Liver (tissue), 9 donors: ENCODE results near the gene ZNF280A. TPM values are rescaled to one million over a fixed set of nuclear protein-coding genes. Genes with fewer than 3 reads are reported as not detected.

ENCODE experiments used
- DNase-seq: peaks from one replicate; pipeline ENCODE4 v3.0.0-alpha.2; 2017; ENCODE audit warnings: low spot score
- H3K27ac ChIP-seq, 2 donors: one replicate each; pipeline ENCODE4 v1.7.0; 2013; ENCODE audit warnings: inconsistent platforms in 2 of 2, low read length in 2 of 2, control low read depth in 1 of 2, low read depth in 1 of 2, mild to moderate bottlenecking in 1 of 2
- H3K27me3 ChIP-seq, 4 donors: one replicate each; pipeline versions ENCODE4 v1.6.1 to v1.7.0; 2013; ENCODE audit warnings: low read length in 3 of 4, inconsistent platforms in 1 of 4, mild to moderate bottlenecking in 1 of 4, moderate library complexity in 1 of 4; ENCODE audit not compliant: control insufficient read depth in 4 of 4, insufficient read depth in 4 of 4
- H3K36me3 ChIP-seq, 4 donors: one replicate each; pipeline versions ENCODE4 v1.6.1 to v1.7.0; 2013; ENCODE audit warnings: low read length in 3 of 4, mild to moderate bottlenecking in 3 of 4, low read depth in 1 of 4, moderate library complexity in 1 of 4; ENCODE audit not compliant: control insufficient read depth in 4 of 4, insufficient read depth in 3 of 4
- H3K4me1 ChIP-seq, 4 donors: one replicate each; pipeline versions ENCODE4 v1.6.1 to v1.7.0; 2013; ENCODE audit warnings: low read length in 3 of 4, mild to moderate bottlenecking in 3 of 4, moderate library complexity in 1 of 4; ENCODE audit not compliant: control insufficient read depth in 4 of 4, insufficient read depth in 4 of 4
- H3K4me3 ChIP-seq, 3 donors: one replicate each; pipeline versions ENCODE4 v1.6.1 to v1.7.0; 2013; ENCODE audit warnings: low read length in 3 of 3, control low read depth in 1 of 3, low read depth in 1 of 3, mild to moderate bottlenecking in 1 of 3
- H3K9ac ChIP-seq, 2 donors: one replicate each; pipeline ENCODE4 v1.7.0; 2013; ENCODE audit warnings: low read length in 2 of 2, mild to moderate bottlenecking in 2 of 2, moderate library complexity in 2 of 2, control low read depth in 1 of 2, low read depth in 1 of 2
- H3K9me3 ChIP-seq, 4 donors: one replicate each; pipeline versions ENCODE4 v1.6.1 to v1.7.0; 2013; ENCODE audit warnings: low read length in 3 of 4; ENCODE audit not compliant: control insufficient read depth in 4 of 4
- EGR1 ChIP-seq, 2 donors: IDR thresholded peaks; 2 replicates each; pipeline ENCODE4 v1.6.1; 2016 to 2018; ENCODE audit warnings: antibody characterized with exemption in 2 of 2, low read depth in 2 of 2
- FOXA1 ChIP-seq: IDR thresholded peaks from 2 replicates; pipeline ENCODE4 v1.6.1; 2016; ENCODE audit warnings: antibody characterized with exemption
- FOXA2 ChIP-seq: IDR thresholded peaks from 2 replicates; pipeline ENCODE4 v1.6.1; 2016; ENCODE audit warnings: antibody characterized with exemption
- GABPA ChIP-seq, 2 donors: IDR thresholded peaks in 1 of 2; conservative IDR thresholded peaks in 1 of 2; 2 replicates each; pipeline ENCODE4 v1.6.1; 2016; ENCODE audit warnings: antibody characterized with exemption in 2 of 2, mild to moderate bottlenecking in 1 of 2, moderate library complexity in 1 of 2
- HNF4A ChIP-seq, 2 donors: conservative IDR thresholded peaks; 2 replicates each; pipeline ENCODE4 v1.6.1; 2016; ENCODE audit warnings: antibody characterized with exemption in 2 of 2, mild to moderate bottlenecking in 2 of 2
- HNF4G ChIP-seq: IDR thresholded peaks from 2 replicates; pipeline ENCODE4 v1.6.1; 2016; ENCODE audit warnings: antibody characterized with exemption
- JUND ChIP-seq, 2 donors: IDR thresholded peaks; 2 replicates each; pipeline ENCODE4 v1.6.1; 2016; ENCODE audit warnings: antibody characterized with exemption in 2 of 2
- NR2F2 ChIP-seq: IDR thresholded peaks from 2 replicates; pipeline ENCODE4 v1.6.1; 2016; ENCODE audit warnings: antibody characterized with exemption
- RAD21 ChIP-seq, 2 donors: IDR thresholded peaks; 2 replicates each; pipeline ENCODE4 v1.6.1; 2016; ENCODE audit warnings: antibody characterized with exemption in 2 of 2, mild to moderate bottlenecking in 2 of 2
- RXRA ChIP-seq, 2 donors: IDR thresholded peaks; 2 replicates each; pipeline ENCODE4 v1.6.1; 2017 to 2018; ENCODE audit warnings: antibody characterized with exemption in 2 of 2, mild to moderate bottlenecking in 1 of 2
- SP1 ChIP-seq: IDR thresholded peaks from 2 replicates; pipeline ENCODE4 v1.6.1; 2018; ENCODE audit warnings: antibody characterized with exemption, mild to moderate bottlenecking
- TAF1 ChIP-seq: conservative IDR thresholded peaks from 2 replicates; pipeline ENCODE4 v1.6.1; 2016; ENCODE audit warnings: antibody characterized with exemption, mild to moderate bottlenecking
- YY1 ChIP-seq: IDR thresholded peaks from 2 replicates; pipeline ENCODE4 v1.6.1; 2016; ENCODE audit warnings: antibody characterized with exemption, mild to moderate bottlenecking
- WGBS: extraction: QIAGEN DNeasy Blood & Tissue Kit; methylation state at CpG from one replicate; pipeline ENCODE4 v1.1.7; 2013; 5-methylcytosine and 5-hydroxymethylcytosine counted together
- polyA plus RNA-seq, 2 donors: library from polyadenylated mRNA; stranded (reverse) in 1 of 2; unstranded in 1 of 2; fragments of 200-250 nt in 1 of 2; fragments of >200 nt in 1 of 2; fragmentation: Nextera tagmentation in 1 of 2; extraction: Ambion mirVana in 1 of 2; gene quantifications; one replicate each; pipeline versions ENCODE4 v1.2.1 to v1.2.3, GENCODE V29; 2013 to 2015
- total RNA-seq, 2 donors: library from RNA; depleted of rRNA; stranded (reverse); fragments of >200 nt; gene quantifications; one replicate each; pipeline ENCODE4 v1.2.3, GENCODE V29; 2014
- TF ChIP-seq, protein P1 (sequence below): IDR thresholded peaks from 2 replicates; pipeline ENCODE4 v1.6.1; 2016; ENCODE audit warnings: antibody characterized with exemption
- TF ChIP-seq, protein P2 (sequence below): fragments of 150-350 bp; IDR thresholded peaks from 2 replicates; pipeline ENCODE4 v1.5.1; 2017; ENCODE audit warnings: improper control_type of control experiment, low read depth, low read length; ENCODE audit not compliant: missing input control
- TF ChIP-seq, protein P3 (sequence below): IDR thresholded peaks from 2 replicates; pipeline ENCODE4 v1.6.1; 2016; ENCODE audit warnings: antibody characterized with exemption
- TF ChIP-seq, protein P4 (sequence below): IDR thresholded peaks from 2 replicates; pipeline ENCODE4 v1.6.1; 2016; ENCODE audit warnings: antibody characterized with exemption, mild to moderate bottlenecking
- donor health status: healthy.
- donor health status: healthy.
- donor health status: healthy.
- donor health status: healthy.
- donor health status: healthy.

ZNF280A gene
- total and polyA plus RNA-seq, 4 donors: not detected

DNA sequence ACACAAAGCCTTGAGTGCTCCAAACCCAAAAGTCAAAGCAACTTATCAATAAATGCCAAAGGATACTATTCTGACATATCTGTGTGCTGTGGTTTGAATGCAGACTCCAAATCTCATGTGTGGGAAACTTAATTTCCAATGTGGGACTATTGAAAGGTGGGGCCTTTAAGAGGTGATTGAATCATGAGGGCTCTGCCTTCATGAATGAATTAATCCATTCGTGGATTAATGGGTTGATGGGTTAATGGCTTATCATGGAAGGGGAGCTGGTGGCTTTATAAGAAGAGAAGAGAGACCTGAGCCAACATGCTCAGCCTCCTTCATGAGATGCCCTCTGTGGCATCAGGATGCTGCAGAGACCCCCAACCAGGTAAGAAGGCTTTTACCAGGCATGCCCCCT, 16.8 kb upstream of the ZNF280A start:
- Histone ChIP-seq H3K4me3 (no peak overlapping the region), H3K27me3 (peaks cover 0 to 2% (median 0%) of the 10 kb centered on the region in 4 donors), H3K36me3 (no peaks in the 10 kb centered on the region), H3K9me3 (no peaks in the 10 kb centered on the region), H3K4me1 (no peaks in the 10 kb centered on the region), H3K9ac (no peak overlapping the region), H3K27ac (no peak overlapping the region)
- no peak for DNase-seq
- WGBS: 40% methylated on average over 1 of the region's 1 CpG
- TF ChIP-seq EGR1 (IDR thresholded peaks at IDR 0.05; ENCODE audit: low read depth in 2 of 2) (no peak), FOXA2 (no peak), RXRA (IDR thresholded peaks at IDR 0.05) (no peak), HNF4A (conservative IDR thresholded peaks at IDR 0.05) (no peak), FOXA1 (no peak), NR2F2 (no peak), TAF1 (no peak), JUND (IDR thresholded peaks at IDR 0.05) (no peak), RAD21 (IDR thresholded peaks at IDR 0.05) (no peak), GABPA (IDR thresholded peaks at IDR 0.05 in 1 of 2, conservative IDR thresholded peaks at IDR 0.05 in 1 of 2) (no peak), HNF4G (no peak)
- TF ChIP-seq, protein P1, sequence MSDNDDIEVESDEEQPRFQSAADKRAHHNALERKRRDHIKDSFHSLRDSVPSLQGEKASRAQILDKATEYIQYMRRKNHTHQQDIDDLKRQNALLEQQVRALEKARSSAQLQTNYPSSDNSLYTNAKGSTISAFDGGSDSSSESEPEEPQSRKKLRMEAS: no peak
- TF ChIP-seq, protein P2, sequence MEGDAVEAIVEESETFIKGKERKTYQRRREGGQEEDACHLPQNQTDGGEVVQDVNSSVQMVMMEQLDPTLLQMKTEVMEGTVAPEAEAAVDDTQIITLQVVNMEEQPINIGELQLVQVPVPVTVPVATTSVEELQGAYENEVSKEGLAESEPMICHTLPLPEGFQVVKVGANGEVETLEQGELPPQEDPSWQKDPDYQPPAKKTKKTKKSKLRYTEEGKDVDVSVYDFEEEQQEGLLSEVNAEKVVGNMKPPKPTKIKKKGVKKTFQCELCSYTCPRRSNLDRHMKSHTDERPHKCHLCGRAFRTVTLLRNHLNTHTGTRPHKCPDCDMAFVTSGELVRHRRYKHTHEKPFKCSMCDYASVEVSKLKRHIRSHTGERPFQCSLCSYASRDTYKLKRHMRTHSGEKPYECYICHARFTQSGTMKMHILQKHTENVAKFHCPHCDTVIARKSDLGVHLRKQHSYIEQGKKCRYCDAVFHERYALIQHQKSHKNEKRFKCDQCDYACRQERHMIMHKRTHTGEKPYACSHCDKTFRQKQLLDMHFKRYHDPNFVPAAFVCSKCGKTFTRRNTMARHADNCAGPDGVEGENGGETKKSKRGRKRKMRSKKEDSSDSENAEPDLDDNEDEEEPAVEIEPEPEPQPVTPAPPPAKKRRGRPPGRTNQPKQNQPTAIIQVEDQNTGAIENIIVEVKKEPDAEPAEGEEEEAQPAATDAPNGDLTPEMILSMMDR: no peak
- TF ChIP-seq, protein P3, sequence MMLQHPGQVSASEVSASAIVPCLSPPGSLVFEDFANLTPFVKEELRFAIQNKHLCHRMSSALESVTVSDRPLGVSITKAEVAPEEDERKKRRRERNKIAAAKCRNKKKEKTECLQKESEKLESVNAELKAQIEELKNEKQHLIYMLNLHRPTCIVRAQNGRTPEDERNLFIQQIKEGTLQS: no peak
- TF ChIP-seq, protein P4, sequence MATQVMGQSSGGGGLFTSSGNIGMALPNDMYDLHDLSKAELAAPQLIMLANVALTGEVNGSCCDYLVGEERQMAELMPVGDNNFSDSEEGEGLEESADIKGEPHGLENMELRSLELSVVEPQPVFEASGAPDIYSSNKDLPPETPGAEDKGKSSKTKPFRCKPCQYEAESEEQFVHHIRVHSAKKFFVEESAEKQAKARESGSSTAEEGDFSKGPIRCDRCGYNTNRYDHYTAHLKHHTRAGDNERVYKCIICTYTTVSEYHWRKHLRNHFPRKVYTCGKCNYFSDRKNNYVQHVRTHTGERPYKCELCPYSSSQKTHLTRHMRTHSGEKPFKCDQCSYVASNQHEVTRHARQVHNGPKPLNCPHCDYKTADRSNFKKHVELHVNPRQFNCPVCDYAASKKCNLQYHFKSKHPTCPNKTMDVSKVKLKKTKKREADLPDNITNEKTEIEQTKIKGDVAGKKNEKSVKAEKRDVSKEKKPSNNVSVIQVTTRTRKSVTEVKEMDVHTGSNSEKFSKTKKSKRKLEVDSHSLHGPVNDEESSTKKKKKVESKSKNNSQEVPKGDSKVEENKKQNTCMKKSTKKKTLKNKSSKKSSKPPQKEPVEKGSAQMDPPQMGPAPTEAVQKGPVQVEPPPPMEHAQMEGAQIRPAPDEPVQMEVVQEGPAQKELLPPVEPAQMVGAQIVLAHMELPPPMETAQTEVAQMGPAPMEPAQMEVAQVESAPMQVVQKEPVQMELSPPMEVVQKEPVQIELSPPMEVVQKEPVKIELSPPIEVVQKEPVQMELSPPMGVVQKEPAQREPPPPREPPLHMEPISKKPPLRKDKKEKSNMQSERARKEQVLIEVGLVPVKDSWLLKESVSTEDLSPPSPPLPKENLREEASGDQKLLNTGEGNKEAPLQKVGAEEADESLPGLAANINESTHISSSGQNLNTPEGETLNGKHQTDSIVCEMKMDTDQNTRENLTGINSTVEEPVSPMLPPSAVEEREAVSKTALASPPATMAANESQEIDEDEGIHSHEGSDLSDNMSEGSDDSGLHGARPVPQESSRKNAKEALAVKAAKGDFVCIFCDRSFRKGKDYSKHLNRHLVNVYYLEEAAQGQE: no peak

DNA sequence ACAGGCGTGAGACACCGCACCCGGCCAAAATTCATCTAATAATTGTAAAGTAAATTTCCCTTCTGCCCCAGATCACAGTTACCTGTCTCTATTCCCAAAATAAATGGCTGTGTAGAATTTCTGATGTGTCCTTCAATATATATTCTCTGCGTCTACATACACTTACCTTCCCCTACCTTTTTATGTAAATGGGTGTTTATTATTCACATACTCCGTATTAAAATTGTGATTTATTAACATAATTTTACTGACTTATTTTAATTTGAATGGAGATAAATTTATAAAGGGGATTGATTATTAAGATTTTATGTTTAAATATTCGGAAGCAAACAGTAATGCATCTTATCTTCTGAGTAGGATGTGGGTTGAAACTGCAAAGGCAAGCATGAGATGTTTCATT, 16.4 kb upstream of the ZNF280A start:
- peaks cover 0 to 2% (median 0%) of the 10 kb centered on the region in 4 donors for H3K27me3 ChIP-seq
- H3K9me3 ChIP-seq: no peaks in the 10 kb centered on the region
- H3K4me3 ChIP-seq: no peak overlapping the region
- no peaks in the 10 kb centered on the region for H3K36me3 ChIP-seq
- no peak overlapping the region for H3K9ac ChIP-seq
- DNase-seq: no peak
- H3K27ac ChIP-seq: no peak overlapping the region
- H3K4me1 ChIP-seq: no peaks in the 10 kb centered on the region
- TF ChIP-seq RAD21 (IDR thresholded peaks at IDR 0.05) (no peak), HNF4G (no peak), EGR1 (IDR thresholded peaks at IDR 0.05; ENCODE audit: low read depth in 2 of 2) (no peak), TAF1 (no peak), HNF4A (conservative IDR thresholded peaks at IDR 0.05) (no peak), FOXA2 (no peak), GABPA (IDR thresholded peaks at IDR 0.05 in 1 of 2, conservative IDR thresholded peaks at IDR 0.05 in 1 of 2) (no peak), RXRA (IDR thresholded peaks at IDR 0.05) (no peak), YY1 (no peak), SP1 (no peak)
- TF ChIP-seq, protein P3: no peak
- TF ChIP-seq, protein P2: no peak
- TF ChIP-seq, protein P4: no peak
- TF ChIP-seq, protein P1: no peak
- WGBS: 62% methylated on average over 6 of the region's 6 CpGs
